NCI-H345 (cell line): ENCODE measurements around the gene HEATR5A.

Experiments
- DNase-seq: peaks from one replicate; lab custom pipeline; 2025; lab: John Stamatoyannopoulos, UW

HEATR5A gene

GRCh38 chr14:31426663-31427062, 6.3 kb upstream of the HEATR5A start:
- no peak for DNase-seq

GRCh38 chr14:31425905-31426304, 5.6 kb upstream of the HEATR5A start:
- DNase-seq, result no peak

DNA sequence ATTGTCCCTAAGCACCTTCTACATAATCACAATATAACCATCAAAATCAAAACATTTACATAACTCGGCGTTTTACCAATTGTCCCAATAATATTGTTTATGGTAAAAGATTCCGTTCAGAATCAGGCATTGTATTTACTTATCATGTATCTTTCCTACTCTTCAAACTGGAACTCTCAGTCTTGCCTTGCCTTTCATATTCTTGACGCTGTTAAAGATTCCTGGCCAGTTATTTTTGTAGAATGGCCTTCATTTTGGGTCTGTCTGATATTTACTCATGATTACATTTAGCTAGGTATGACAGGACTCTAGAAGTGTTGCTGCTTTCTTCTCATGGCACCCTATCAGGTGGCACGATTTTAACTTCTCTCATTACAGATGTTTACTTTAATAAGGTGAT, 850 bp upstream of the HEATR5A start:
- no peak for DNase-seq

DNA sequence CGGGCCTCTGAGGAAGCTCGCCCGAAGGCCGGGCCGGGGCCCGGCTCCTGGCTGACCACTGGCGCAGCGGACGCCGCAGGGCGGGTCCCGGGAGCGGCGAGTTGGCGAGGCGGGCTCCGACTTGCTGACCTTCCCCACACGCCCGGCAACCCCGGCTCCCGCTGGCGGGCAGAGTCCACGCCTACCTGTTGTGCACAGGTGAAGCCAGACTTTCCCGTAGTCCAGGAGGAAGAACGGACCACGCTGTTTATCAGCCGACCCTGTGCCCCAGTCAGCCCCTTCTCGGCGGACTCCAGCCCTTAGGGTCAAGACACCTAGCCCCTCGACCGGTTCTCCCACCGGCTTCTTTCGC, 407 bp downstream of the HEATR5A start:
- peak; percentile 33 for DNase-seq

DNA sequence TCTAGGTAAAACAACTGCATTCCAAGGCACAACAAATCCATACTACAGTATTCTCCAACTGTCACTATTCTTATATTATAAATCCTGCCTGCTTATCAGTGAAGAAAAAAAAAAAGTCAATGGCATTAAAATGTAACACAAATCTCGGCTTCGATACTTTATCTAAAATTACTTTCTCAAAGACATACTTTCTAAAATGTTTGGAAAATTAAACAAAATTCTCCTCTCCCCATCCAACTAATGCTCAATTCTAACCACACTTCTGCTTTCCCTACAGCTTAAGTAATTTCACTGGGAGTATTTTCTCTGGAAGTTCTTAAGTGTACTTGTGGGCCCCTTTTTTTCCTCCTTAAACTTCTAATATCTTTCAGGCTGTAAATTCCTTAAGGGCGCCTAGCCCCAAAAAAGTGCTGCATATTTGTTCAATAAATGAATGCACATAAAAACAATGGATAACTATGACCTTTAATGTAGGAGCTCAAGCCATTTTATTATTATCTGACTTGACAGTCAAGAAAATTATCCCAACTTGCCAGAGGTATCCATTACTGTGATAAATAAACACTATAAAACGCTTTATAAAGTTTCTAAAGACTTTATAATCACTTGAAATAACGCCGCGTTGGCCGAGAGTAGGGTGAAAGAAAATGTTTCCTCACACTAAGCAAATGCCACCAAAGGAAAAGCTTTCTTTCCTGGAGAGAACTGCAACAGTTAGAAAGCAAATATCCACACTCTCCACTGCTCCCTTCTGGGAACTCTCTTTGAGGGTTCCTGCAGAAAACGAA, 977 bp downstream of the HEATR5A start:
- DNase-seq, result no peak

DNA sequence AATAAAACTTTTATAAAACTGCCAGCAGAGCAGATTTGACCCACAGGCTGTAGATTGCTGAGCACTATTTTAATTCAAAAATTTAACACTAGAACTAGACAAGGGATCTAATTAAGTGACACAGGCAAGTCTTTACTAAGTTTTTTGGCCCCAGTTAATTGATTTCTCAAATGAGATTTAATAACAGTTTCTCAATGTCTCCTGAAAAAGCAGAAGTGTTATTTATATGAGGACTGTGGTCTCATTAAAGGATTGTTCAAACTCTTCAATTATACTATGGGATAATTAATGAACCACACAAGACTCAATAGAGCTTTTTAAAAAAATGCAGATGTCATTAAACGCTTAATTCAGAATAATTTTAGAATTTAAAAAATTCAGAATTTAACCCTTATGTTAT, 1.9 kb downstream of the HEATR5A start:
- DNase-seq, result no peak

GRCh38 chr14:31414190-31414833, 6.0 kb downstream of the HEATR5A start:
- no peak for DNase-seq

DNA sequence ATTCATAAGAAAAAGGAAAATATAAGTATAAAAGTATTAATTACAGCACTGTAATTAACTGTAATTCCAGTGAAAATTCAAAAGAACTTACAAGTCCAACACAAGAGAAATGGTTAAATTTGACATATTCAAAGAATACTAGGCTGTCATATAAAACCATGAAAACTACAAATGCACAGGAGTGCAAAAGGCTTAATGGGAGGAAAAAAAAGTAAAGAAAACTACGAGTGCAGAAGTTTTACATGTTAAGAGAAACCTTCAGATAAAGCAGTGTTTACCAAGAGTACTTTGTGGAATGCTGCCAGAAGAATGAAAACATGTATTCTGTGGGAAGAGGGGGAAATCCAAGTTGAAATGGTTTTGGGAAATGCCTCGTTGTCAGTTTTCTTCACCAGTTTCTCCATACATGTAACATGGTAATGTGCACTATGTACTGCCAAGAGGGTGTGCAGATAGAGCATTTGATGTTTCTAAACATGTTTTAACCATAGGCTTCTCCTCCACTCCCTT, 9.1 kb downstream of the HEATR5A start:
- DNase-seq, result no peak

DNA sequence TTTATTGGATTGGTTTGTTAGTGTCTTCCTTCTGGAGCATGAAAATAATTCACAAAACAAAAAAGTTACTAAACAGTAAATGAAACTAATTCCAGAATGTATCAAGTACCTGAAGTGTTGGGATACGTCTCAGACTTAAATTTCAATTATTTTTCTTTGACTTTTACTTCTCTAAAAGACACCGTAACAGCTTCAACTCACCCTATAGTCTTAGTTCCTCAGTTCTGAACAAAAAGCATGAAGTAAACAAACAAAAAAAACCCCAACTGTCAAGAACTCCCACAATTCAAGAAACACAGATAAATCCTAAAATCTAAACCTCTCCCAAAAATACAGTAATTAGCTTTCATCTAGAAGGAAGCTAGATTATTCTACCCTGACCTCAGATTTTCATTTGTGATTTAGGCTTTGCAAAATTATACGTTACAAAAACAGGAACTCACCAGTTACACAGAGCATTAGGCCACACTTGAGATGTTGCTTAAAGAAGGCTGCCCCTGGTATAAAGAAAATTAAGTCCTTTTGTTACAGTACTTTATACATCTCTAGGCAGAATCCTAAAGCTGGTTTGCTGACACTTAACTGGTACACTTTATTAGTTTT, 10.2 kb downstream of the HEATR5A start:
- DNase-seq, result no peak

GRCh38 chr14:31408421-31408820, 11.9 kb downstream of the HEATR5A start:
- no peak for DNase-seq

GRCh38 chr14:31405599-31406232, 14.6 kb downstream of the HEATR5A start:
- no peak for DNase-seq

- no peak for DNase-seq
Measured at GRCh38 chr14:31405106-31405505, 15.2 kb downstream of the HEATR5A start.

DNA sequence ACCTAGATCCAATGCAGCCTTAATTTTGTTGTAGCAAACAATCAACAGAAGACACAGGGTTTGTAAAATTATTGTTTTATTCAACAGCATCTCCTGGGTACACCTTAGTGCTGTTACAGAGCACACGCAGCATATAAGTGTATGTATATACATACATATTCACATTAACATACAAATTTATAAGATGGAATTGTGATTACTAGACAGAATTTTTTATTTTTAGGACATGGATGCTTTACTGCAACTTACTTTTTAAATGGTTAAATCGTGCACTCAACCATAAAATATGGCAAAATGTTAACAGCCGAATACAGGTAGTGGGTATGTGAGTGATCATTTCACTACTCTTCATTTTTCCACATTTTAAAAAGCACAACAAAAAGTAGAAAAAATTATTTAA, 16.6 kb downstream of the HEATR5A start:
- DNase-seq, result no peak

DNA sequence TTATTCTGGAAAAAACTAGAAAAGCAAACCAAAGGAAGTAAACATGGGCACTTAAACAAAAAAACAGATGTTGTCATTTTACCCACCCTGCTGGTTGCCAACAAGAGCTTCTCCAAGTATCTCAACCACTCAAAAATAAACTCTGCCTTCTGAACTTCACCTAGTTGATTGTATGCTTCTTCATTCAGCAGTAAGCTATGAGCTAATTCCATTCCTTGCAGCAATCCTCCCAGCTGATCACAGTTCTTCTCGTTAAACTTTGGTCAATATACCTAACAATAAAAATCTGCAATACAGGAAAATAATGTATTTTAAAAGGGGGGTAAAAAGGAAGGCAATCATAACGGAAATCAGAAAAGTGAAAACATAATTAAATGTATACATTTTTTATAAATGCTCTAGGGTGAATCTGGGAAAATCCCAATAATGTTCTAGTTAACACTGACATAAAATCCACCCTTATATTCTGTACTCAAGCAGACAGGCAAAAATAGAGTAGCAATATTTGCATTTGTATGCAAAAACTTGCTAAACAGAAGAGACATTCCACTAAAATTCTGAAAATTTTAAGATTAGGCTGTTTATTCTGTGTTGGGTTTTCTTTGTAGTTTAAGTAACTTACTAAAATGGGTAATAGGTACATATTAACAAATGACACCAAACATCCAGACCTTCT, 17.4 kb downstream of the HEATR5A start:
- no peak for DNase-seq

GRCh38 chr14:31401369-31401932, 18.9 kb downstream of the HEATR5A start:
- DNase-seq, result no peak

DNA sequence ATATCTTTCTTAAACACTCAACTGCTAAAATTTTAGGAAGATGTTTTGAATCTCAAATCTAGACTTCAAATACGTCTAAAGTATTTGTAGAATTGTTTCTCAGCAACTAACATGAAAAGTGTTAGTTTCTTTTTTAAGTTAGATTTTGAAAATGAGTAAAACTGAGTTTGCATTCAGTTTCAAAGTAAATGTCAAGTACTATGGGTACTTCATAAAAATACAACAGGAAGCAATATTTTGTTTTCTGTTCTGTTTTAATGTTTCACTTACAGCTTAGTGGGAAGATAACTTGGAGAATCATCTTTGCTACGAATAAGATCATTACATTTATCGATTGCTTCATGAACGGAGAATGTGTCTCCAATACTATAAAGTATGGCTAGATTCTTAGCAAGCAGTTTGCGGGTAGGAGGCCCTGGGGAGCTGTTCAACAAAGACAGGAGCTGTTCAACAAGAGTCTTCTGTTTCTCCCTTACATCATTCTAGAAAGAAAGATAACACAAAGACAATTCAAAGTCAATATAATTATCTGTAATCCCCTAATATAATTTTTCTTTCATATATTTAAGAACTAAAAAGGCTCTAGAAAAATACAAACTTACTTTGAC, 20.2 kb downstream of the HEATR5A start:
- no peak for DNase-seq

DNA sequence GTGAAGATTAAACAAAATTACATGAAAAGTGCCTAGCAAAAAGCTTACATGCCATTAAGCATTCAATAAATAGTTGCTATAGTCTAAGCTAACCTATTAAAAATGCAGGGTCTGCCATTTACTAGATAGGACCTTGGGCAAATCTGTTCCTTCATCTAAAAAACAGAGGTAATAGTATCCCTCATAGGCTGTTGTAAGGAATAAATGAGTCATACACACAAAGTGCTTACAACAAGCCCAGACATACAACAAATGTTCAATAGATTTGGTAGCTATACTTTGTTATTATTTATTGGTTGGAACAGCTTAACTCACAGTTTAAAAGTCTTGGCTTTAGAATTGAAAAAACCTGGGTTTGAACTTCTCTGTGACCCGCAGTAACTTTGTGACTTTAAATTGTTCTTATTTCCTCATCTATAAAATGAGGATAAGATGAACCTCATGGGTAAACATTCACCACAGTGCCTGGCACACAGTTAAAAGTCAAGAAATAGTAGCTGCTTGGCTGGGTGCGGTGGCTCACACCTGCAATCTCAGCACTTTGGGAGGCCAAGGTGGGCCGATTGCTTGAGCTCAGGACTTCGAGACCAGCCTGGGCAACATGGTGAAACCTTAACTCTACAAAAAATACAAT, 24.7 kb downstream of the HEATR5A start:
- DNase-seq, result no peak

DNA sequence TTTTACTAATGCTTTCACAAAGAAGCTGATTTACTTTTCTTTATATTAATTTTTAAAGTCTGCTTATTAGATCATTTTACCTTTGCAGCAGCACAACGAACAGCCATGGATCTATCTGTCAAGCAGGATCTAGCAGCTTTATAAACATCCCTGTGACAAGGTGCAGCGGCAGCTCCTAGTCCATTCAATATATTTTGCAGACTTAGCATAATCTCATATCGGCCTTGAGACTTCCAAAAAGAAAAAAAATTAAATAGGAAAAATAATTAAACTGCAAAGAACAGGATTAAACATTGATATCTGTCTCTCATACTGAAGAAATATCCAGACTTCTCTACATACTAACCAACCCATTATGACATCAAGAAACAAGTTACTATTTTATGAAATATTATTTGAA, 25.2 kb downstream of the HEATR5A start:
- no peak for DNase-seq

- DNase-seq, result no peak
Measured at GRCh38 chr14:31391977-31392503, 28.3 kb downstream of the HEATR5A start.

DNA sequence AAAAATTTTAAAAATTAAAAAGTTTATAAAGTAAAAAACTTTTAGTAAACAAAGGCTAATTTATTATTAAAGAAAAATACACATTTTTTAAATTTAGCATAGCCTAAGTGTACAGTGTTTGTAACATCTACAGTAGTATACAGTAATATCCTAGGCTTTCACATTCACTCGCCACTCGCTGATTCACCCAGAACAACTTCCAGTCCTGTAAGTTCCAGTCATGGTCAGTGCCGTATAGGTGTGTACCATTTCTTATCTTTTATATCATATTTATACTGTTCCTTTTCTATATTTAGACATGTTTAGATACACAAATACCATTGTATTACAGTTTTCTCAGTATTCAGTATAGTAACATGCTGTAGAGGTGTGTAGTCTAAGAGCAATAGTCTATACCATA, 28.9 kb downstream of the HEATR5A start:
- DNase-seq, result no peak

DNA sequence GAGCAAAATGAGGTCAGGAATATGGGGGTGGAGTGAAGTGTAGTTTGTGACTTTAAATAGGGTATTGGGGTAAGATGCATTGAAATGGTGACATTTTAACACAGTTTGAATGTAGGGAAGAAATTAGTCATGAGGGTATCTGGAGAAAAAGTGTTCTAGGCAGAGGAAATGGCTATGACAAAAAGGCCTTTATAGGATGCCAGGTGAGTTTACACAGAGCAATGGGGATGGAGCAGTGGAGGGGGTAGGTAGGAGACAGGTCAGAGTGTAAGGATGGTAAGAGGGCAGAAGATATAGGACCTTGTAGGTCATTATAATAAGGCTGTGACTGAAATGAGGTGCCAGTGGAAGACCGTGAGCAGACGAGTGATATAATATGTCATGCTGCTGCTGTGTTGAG, 30.4 kb downstream of the HEATR5A start:
- DNase-seq, result no peak
